ENCODE data around the gene NXF3.
"Not testable (repeated sequence)": the region's sequence is repeated elsewhere in the genome, so short reads cannot be mapped to it uniquely, and the experiment has no call there.

NXF3 gene

DNA sequence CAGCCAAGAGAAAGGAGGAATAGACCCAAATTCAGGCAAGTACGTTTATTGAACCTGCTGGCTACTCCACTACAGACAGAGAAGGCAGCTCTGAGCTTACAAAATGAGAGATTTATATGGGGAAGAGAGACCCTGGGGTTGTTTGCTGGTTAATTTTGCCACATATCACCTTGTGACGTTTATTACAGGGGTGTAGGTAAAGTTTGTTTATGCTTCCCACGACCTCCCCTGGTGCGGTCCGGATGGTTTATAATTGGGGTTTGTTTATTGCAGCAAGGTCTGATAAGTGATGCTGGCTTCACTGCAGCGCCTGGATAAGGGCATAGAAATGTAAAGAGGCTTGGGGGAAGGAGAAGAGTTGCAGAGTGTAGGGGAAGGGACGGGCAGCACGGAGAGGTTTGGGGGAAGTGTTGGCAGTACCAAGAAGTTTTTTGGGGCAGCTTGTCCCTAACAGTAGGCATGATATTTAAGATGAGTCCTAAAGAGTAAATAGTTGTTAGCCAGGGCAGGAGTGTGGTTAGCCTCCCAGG, 41.6 kb downstream of the NXF3 start:
- DNase-seq = no peak

- not testable (repeated sequence) for DNase-seq
These were observed 59.6 kb downstream of the NXF3 start for GRCh38 chrX:103033371-103033770.

All from cortex of kidney (tissue), 1 donor.